GM12878 (cell line): Measurements from ENCODE around the gene PROC. TPM values are rescaled to one million over a fixed set of nuclear protein-coding genes. Genes with fewer than 3 reads are reported as not detected.
A peak's percentile ranks its signal among the peaks of the same experiment; 100 is the strongest.

Source experiments
- ASH2L ChIP-seq: fragments of 300-600, 200-600 bp; sonication (generic); IDR thresholded peaks from 2 replicates; pipeline ENCODE4 v1.6.1; 2017; ENCODE audit warnings: low read depth, mild to moderate bottlenecking, borderline replicate concordance
- BCL11A ChIP-seq: IDR thresholded peaks from 2 replicates; pipeline ENCODE4 v1.6.1; 2011; ENCODE audit warnings: low read depth, low read length
- BRCA1 ChIP-seq: IDR thresholded peaks from 2 replicates; pipeline ENCODE4 v1.6.1; 2011; ENCODE audit warnings: low read depth, low read length, improper control_type of control experiment
- DPF2 ChIP-seq: fragments of 450-650 bp; IDR thresholded peaks from 2 replicates; pipeline ENCODE4 v1.6.1; 2017; ENCODE audit warnings: mild to moderate bottlenecking
- EED ChIP-seq: sonication (generic); IDR thresholded peaks from 2 replicates; pipeline ENCODE4 v1.6.1; 2016; ENCODE audit warnings: antibody characterized with exemption, low read depth
- EGR1 ChIP-seq, 2 experiments: IDR thresholded peaks; 1 replicate in 1 of 2; 2 replicates in 1 of 2; pipeline ENCODE4 v1.6.1; 2011 to 2012; ENCODE audit warnings: low read depth in 2 of 2, low read length in 2 of 2, borderline replicate concordance in 1 of 2, mild to moderate bottlenecking in 1 of 2, moderate library complexity in 1 of 2
- EP300 ChIP-seq, 2 experiments: fragments of 150-350 bp in 1 of 2; IDR thresholded peaks; 2 replicates each; pipeline ENCODE4 v1.6.1; 2011 to 2012; ENCODE audit warnings: low read depth in 2 of 2, low read length in 2 of 2, borderline replicate concordance in 1 of 2, improper control_type of control experiment in 1 of 2, inconsistent platforms in 1 of 2; ENCODE audit not compliant: control insufficient read depth in 1 of 2
- FOXM1 ChIP-seq: IDR thresholded peaks from 2 replicates; pipeline ENCODE4 v1.6.1; 2012; ENCODE audit warnings: low read depth, mild to moderate bottlenecking, inconsistent platforms, low read length, moderate library complexity
- JUNB ChIP-seq: IDR thresholded peaks from 2 replicates; pipeline ENCODE4 v1.6.1; 2016; ENCODE audit warnings: antibody characterized with exemption, mild to moderate bottlenecking
- KAT2A ChIP-seq: conservative IDR thresholded peaks from 2 replicates; pipeline ENCODE4 v1.6.1; 2011; ENCODE audit warnings: low read depth, low read length; ENCODE audit not compliant: control insufficient read depth
- MXI1 ChIP-seq: fragments of 150-350 bp; IDR thresholded peaks from 2 replicates; pipeline ENCODE4 v1.6.1; 2011; ENCODE audit warnings: low read depth, mild to moderate bottlenecking, inconsistent platforms, low read length, improper control_type of control experiment
- MYB ChIP-seq: fragments of 150-350 bp; IDR thresholded peaks from 2 replicates; pipeline ENCODE4 v1.6.1; 2014; ENCODE audit warnings: mild to moderate bottlenecking, low read depth, low read length, borderline replicate concordance
- NBN ChIP-seq: fragments of 450-650 bp; IDR thresholded peaks from 2 replicates; pipeline ENCODE4 v1.6.1; 2016
- NFYA ChIP-seq: IDR thresholded peaks from 2 replicates; pipeline ENCODE4 v1.6.1; 2011; ENCODE audit warnings: low read depth, mild to moderate bottlenecking, low read length, improper control_type of control experiment, borderline replicate concordance
- PAX5 ChIP-seq: IDR thresholded peaks from 2 replicates; pipeline ENCODE4 v1.6.1; 2011; ENCODE audit warnings: low read depth, low read length, borderline replicate concordance
- PAX8 ChIP-seq: fragments of 450-650 bp; IDR thresholded peaks from 2 replicates; pipeline ENCODE4 v1.6.1; 2017; ENCODE audit warnings: mild to moderate bottlenecking, moderate library complexity
- POLR2A ChIP-seq: IDR thresholded peaks from 2 replicates; pipeline ENCODE4 v1.6.1; 2011; ENCODE audit warnings: low read depth, mild to moderate bottlenecking, low read length
- SIX5 ChIP-seq: IDR thresholded peaks from 2 replicates; pipeline ENCODE4 v1.6.1; 2011; ENCODE audit warnings: mild to moderate bottlenecking, low read depth, low read length, moderate library complexity; ENCODE audit not compliant: severe bottlenecking
- SPI1 ChIP-seq: IDR thresholded peaks from 2 replicates; pipeline ENCODE4 v1.6.1; 2011; ENCODE audit warnings: low read depth, mild to moderate bottlenecking, low read length, moderate library complexity, borderline replicate concordance; ENCODE audit not compliant: insufficient read depth
- SREBF2 ChIP-seq: IDR thresholded peaks from 2 replicates; pipeline ENCODE4 v1.6.1; 2012; ENCODE audit warnings: mild to moderate bottlenecking, low read length
- TARDBP ChIP-seq: IDR thresholded peaks from 2 replicates; pipeline ENCODE4 v1.6.1; 2016; ENCODE audit warnings: borderline replicate concordance
- TCF7 ChIP-seq: IDR thresholded peaks from 2 replicates; pipeline ENCODE4 v1.6.1; 2014; ENCODE audit warnings: antibody characterized with exemption, borderline replicate concordance
- ZNF207 ChIP-seq: fragments of 450-650 bp; IDR thresholded peaks from 2 replicates; pipeline ENCODE4 v1.6.1; 2014; ENCODE audit warnings: antibody characterized with exemption, mild to moderate bottlenecking, borderline replicate concordance
- ZSCAN29 ChIP-seq: fragments of 450-650 bp; IDR thresholded peaks from 2 replicates; pipeline ENCODE4 v1.6.1; 2017; ENCODE audit warnings: mild to moderate bottlenecking, moderate library complexity
- polyA plus RNA-seq, 11 experiments: library from polyadenylated mRNA; depleted of rRNA in 4 of 11; unstranded in 6 of 11; stranded (reverse) in 5 of 11; fragments of >200 nt; fragmentation: Nextera tagmentation in 4 of 11; fragmentation: Illumina TruSeq in 1 of 11; extraction: Ambion mirVana in 4 of 11; extraction: Trizol in 1 of 11; gene quantifications; 1 replicate in 1 of 11; 2 replicates in 10 of 11; pipeline versions ENCODE4 v1.2.1 to v1.2.3, GENCODE V29; 2011 to 2016; ENCODE audit warnings: inconsistent platforms in 2 of 11, missing spikeins in 2 of 11, low read depth in 1 of 11
- total RNA-seq, 4 experiments: library from RNA; depleted of rRNA in 3 of 4; stranded (reverse); fragments of >200 nt in 3 of 4; fragmentation: Illumina TruSeq in 1 of 4; extraction: Trizol in 1 of 4; gene quantifications; 2 replicates each; pipeline versions ENCODE4 v1.2.1 to v1.2.3, GENCODE V29; 2013 to 2021
- TF ChIP-seq, protein P1 (sequence below): fragments of 450-650 bp; formaldehyde crosslinking; IDR thresholded peaks from 2 replicates; pipeline ENCODE4 v1.4.0; 2022; ENCODE audit warnings: mild to moderate bottlenecking, moderate library complexity
- TF ChIP-seq, protein P2 (sequence below): fragments of 450-650 bp; IDR thresholded peaks from 2 replicates; pipeline ENCODE4 v1.6.1; 2017; ENCODE audit warnings: mild to moderate bottlenecking
- TF ChIP-seq, protein P3 (sequence below): fragments of 450-650 bp; IDR thresholded peaks from 2 replicates; pipeline ENCODE4 v1.6.1; 2016; ENCODE audit warnings: mild to moderate bottlenecking

Gene PROC
- total and polyA plus RNA-seq, 10 of the 15 experiments (the other 5 are each of a cell fraction or from before 2014, with no cell fraction given): not detected

DNA sequence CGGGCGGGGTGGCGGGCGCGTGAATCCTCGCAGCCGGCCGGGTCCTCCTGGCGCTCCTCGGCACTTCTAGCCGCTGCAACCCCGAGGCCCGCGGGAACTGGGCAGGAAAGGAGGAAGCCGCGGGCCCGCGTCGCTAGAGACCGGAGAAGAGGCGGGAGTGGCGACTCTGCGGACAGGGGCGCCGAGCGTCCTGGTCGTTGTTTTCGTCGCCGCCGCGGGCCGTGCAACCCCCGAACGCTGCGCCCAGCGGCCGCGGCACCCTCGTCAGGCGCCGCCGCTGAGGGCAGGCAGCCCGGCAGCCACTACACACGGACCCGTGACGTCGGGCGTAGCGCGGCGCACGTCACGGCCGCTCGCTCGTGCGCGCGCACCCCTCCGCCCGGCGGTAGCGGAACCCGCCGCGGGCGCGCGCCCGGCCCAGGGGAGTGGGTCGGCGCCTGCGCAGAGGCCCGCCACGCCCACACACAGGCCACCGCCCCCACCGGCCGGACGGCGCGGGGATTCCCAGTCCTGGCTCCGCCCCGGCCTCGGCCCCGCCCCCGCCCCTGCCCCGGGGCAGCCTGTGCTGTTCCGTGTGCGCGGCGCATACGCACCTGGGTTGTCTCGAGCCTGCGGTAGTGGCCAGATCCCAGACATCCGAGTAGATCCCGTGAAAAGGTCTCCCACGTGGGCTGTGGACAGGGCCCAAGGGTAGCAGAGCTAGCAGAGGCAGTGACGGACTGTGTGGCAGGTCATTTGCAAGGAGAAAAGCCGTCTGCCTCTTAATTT is 30.4 kb upstream of the PROC start, which contains the start of gene MAP3K2 (continued):
- TF ChIP-seq, protein P1, sequence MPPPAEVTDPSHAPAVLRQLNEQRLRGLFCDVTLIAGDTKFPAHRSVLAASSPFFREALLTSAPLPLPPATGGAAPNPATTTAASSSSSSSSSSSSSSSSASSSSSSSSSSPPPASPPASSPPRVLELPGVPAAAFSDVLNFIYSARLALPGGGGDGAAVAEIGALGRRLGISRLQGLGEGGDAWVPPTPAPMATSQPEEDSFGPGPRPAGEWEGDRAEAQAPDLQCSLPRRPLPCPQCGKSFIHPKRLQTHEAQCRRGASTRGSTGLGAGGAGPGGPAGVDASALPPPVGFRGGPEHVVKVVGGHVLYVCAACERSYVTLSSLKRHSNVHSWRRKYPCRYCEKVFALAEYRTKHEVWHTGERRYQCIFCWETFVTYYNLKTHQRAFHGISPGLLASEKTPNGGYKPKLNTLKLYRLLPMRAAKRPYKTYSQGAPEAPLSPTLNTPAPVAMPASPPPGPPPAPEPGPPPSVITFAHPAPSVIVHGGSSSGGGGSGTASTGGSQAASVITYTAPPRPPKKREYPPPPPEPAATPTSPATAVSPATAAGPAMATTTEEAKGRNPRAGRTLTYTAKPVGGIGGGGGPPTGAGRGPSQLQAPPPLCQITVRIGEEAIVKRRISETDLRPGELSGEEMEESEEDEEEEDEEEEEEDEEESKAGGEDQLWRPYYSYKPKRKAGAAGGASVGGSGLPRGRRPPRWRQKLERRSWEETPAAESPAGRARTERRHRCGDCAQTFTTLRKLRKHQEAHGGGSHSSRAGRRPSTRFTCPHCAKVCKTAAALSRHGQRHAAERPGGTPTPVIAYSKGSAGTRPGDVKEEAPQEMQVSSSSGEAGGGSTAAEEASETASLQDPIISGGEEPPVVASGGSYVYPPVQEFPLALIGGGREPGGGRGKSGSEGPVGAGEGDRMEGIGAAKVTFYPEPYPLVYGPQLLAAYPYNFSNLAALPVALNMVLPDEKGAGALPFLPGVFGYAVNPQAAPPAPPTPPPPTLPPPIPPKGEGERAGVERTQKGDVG (CRISPR knock-in tag): no peak
- TF ChIP-seq NBN: no peak
- TF ChIP-seq JUNB: no peak
- no peak for TF ChIP-seq FOXM1
- no peak for TF ChIP-seq KAT2A
- no peak for TF ChIP-seq EED
- TF ChIP-seq TARDBP: 0 out of 2 replicates have a peak, but pooled peaks have one; percentile 48
- peak; percentile 68; the same call in 1 of the 2 replicates for TF ChIP-seq ASH2L
- TF ChIP-seq PAX8: no peak
- 0 out of 4 replicates have a peak, but pooled peaks of 1 of the 2 experiments have one; percentile 61 for TF ChIP-seq EP300 (IDR thresholded peaks at IDR 0.05; ENCODE audit: borderline replicate concordance in 1 of 2, control insufficient read depth in 1 of 2, low read depth in 2 of 2, low read length in 2 of 2)
- TF ChIP-seq, protein P2, sequence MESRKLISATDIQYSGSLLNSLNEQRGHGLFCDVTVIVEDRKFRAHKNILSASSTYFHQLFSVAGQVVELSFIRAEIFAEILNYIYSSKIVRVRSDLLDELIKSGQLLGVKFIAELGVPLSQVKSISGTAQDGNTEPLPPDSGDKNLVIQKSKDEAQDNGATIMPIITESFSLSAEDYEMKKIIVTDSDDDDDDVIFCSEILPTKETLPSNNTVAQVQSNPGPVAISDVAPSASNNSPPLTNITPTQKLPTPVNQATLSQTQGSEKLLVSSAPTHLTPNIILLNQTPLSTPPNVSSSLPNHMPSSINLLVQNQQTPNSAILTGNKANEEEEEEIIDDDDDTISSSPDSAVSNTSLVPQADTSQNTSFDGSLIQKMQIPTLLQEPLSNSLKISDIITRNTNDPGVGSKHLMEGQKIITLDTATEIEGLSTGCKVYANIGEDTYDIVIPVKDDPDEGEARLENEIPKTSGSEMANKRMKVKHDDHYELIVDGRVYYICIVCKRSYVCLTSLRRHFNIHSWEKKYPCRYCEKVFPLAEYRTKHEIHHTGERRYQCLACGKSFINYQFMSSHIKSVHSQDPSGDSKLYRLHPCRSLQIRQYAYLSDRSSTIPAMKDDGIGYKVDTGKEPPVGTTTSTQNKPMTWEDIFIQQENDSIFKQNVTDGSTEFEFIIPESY: no peak
- TF ChIP-seq NFYA: no peak
- TF ChIP-seq, protein P3, sequence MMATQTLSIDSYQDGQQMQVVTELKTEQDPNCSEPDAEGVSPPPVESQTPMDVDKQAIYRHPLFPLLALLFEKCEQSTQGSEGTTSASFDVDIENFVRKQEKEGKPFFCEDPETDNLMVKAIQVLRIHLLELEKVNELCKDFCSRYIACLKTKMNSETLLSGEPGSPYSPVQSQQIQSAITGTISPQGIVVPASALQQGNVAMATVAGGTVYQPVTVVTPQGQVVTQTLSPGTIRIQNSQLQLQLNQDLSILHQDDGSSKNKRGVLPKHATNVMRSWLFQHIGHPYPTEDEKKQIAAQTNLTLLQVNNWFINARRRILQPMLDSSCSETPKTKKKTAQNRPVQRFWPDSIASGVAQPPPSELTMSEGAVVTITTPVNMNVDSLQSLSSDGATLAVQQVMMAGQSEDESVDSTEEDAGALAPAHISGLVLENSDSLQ: peak; percentile 7; the same call in 1 of the 2 replicates
- peak; percentile 97 for TF ChIP-seq POLR2A
- TF ChIP-seq MYB: no peak
- peak; percentile 12 to 97 for TF ChIP-seq EGR1 (IDR thresholded peaks at IDR 0.05; ENCODE audit: borderline replicate concordance in 1 of 2, low read depth in 2 of 2, low read length in 2 of 2)
- no peak for TF ChIP-seq BCL11A
- no peak for TF ChIP-seq PAX5
- no peak for TF ChIP-seq TCF7
- TF ChIP-seq BRCA1: no peak
- TF ChIP-seq ZSCAN29: no peak
- peak; percentile 93 for TF ChIP-seq DPF2
- no peak for TF ChIP-seq SIX5
- TF ChIP-seq ZNF207: peak; percentile 91
- 0 out of 2 replicates have a peak, but pooled peaks have one; percentile 1 for TF ChIP-seq SPI1
- no peak for TF ChIP-seq SREBF2
- 0 out of 2 replicates have a peak, but pooled peaks have one; percentile 8 for TF ChIP-seq MXI1
